K562 (cell line): Measurements from ENCODE around the gene BTBD16. TPM values are rescaled to one million over a fixed set of nuclear protein-coding genes. Genes with fewer than 3 reads are reported as not detected.

Source experiments
- CBFB ChIP-seq: sonication (generic); formaldehyde crosslinking; IDR thresholded peaks from 2 replicates; pipeline ENCODE4 v1.4.0; 2020; ENCODE audit warnings: mild to moderate bottlenecking, missing genetic modification reagents
- CHD4 ChIP-seq: fragments of 200-600 bp; sonication (generic); IDR thresholded peaks from 3 replicates; pipeline ENCODE4 v1.6.1; 2012; ENCODE audit warnings: low read depth, mild to moderate bottlenecking, mixed read lengths, low read length, inconsistent platforms; ENCODE audit not compliant: insufficient read depth, insufficient replicate concordance, poor library complexity, severe bottlenecking
- CREB5 ChIP-seq: fragments of 250-450 bp; sonication (Bioruptor Pico); IDR thresholded peaks from 2 replicates; pipeline ENCODE4 v1.5.0; 2020; ENCODE audit warnings: mild to moderate bottlenecking
- ELF1 ChIP-seq: fragments of 200-800 bp; sonication (Bioruptor generic); IDR thresholded peaks from 2 replicates; pipeline ENCODE4 v1.6.1; 2016; ENCODE audit warnings: missing genetic modification characterization, missing compliant biosample characterization
- HDGF ChIP-seq: fragments of 450-650 bp; IDR thresholded peaks from 2 replicates; pipeline ENCODE4 v1.6.1; 2016
- KLF16 ChIP-seq: IDR thresholded peaks from 2 replicates; pipeline ENCODE4 v1.6.1; 2016; ENCODE audit warnings: antibody characterized with exemption
- LEF1 ChIP-seq: fragments of 450-650 bp; IDR thresholded peaks from 2 replicates; pipeline ENCODE4 v1.6.1; 2016; ENCODE audit warnings: mild to moderate bottlenecking
- MLLT1 ChIP-seq, 2 experiments: fragments of 450-650 bp; IDR thresholded peaks; 2 replicates each; pipeline ENCODE4 v1.6.1; 2016
- MNT ChIP-seq, 2 experiments: fragments of 450-650 bp; conservative IDR thresholded peaks; 2 replicates each; pipeline ENCODE4 v1.6.1; 2017; ENCODE audit warnings: mild to moderate bottlenecking in 2 of 2, moderate library complexity in 2 of 2
- MTA3 ChIP-seq: fragments of 450-650 bp; formaldehyde crosslinking; IDR thresholded peaks from 2 replicates; pipeline ENCODE4 v1.6.1; 2017; ENCODE audit warnings: mild to moderate bottlenecking, borderline replicate concordance
- OTX1 ChIP-seq: fragments of 450-650 bp; formaldehyde crosslinking; IDR thresholded peaks from 2 replicates; pipeline ENCODE4 v1.4.0; 2022; ENCODE audit warnings: mild to moderate bottlenecking
- POLR2A ChIP-seq: fragments of 450-650 bp; conservative IDR thresholded peaks from 2 replicates; pipeline ENCODE4 v1.6.1; 2016
- RREB1 ChIP-seq: fragments of 250-450 bp; sonication (Bioruptor Pico); IDR thresholded peaks from 2 replicates; pipeline ENCODE4 v1.4.0; 2020
- USF1 ChIP-seq: sonication (generic); formaldehyde crosslinking; IDR thresholded peaks from 2 replicates; pipeline ENCODE4 v1.9.0; 2022; ENCODE audit warnings: mild to moderate bottlenecking, missing genetic modification reagents
- XRCC4 ChIP-seq: IDR thresholded peaks from one replicate; pipeline ENCODE4 v1.6.1; 2011; ENCODE audit not compliant: insufficient read depth, insufficient read length; ENCODE audit errors: extremely low read depth
- ZBTB8A ChIP-seq: fragments of 450-650 bp; IDR thresholded peaks from 2 replicates; pipeline ENCODE4 v1.6.1; 2018; ENCODE audit warnings: mild to moderate bottlenecking, moderate library complexity; ENCODE audit not compliant: partially characterized antibody
- ZNF134 ChIP-seq: fragments of 250-450 bp; sonication (Bioruptor Pico); conservative IDR thresholded peaks from 2 replicates; pipeline ENCODE4 v1.4.0; 2020
- ZNF165 ChIP-seq: fragments of 250-450 bp; sonication (Bioruptor Pico); IDR thresholded peaks from 2 replicates; pipeline ENCODE4 v1.4.0; 2020; ENCODE audit warnings: borderline replicate concordance
- ZNF766 ChIP-seq: fragments of 200-800 bp; sonication (Bioruptor generic); conservative IDR thresholded peaks from 2 replicates; pipeline ENCODE4 v1.6.1; 2016; ENCODE audit warnings: missing genetic modification characterization, missing compliant biosample characterization
- polyA plus RNA-seq, 8 experiments: library from polyadenylated mRNA; depleted of rRNA in 4 of 8; stranded (reverse) in 5 of 8; unstranded in 3 of 8; fragments of >200 nt; fragmentation: Nextera tagmentation in 2 of 8; fragmentation: Illumina TruSeq in 1 of 8; extraction: Ambion mirVana in 2 of 8; extraction: Trizol in 1 of 8; gene quantifications; 2 replicates each; pipeline versions ENCODE4 v1.2.1 to v1.2.3, GENCODE V29; 2011 to 2014; ENCODE audit warnings: inconsistent platforms in 1 of 8, missing spikeins in 1 of 8
- total RNA-seq, 7 experiments: library from RNA; depleted of rRNA in 6 of 7; stranded (reverse); fragments of >200 nt in 6 of 7; fragmentation: Illumina TruSeq in 2 of 7; extraction: Trizol in 2 of 7; gene quantifications; 2 replicates each; pipeline versions ENCODE4 v1.2.1 to v1.2.3, GENCODE V29; 2011 to 2021; ENCODE audit warnings: low replicate concordance in 1 of 7

BTBD16 gene
- total and polyA plus RNA-seq, 9 of the 15 experiments (the other 6 are each of a cell fraction or from before 2014, with no cell fraction given) = 0.11 TPM; not detected in 8

- peak; percentile 94 for TF ChIP-seq ELF1 (tag)
- no peak for TF ChIP-seq XRCC4
- TF ChIP-seq KLF16 = no peak
- TF ChIP-seq MNT (conservative IDR thresholded peaks at IDR 0.05) = no peak
- TF ChIP-seq MTA3 = no peak
- TF ChIP-seq USF1 (CRISPR knock-in tag) = no peak
- no peak for TF ChIP-seq CHD4
- TF ChIP-seq RREB1 = no peak
- no peak for TF ChIP-seq LEF1
- no peak for TF ChIP-seq CBFB (CRISPR knock-in tag)
- no peak for TF ChIP-seq ZNF165
- no peak for TF ChIP-seq OTX1
- no peak for TF ChIP-seq POLR2A
- TF ChIP-seq HDGF = no peak
- TF ChIP-seq CREB5 (CRISPR knock-in tag) = no peak
- peak; percentile 72 for TF ChIP-seq ZNF766 (CRISPR knock-in tag)
- no peak for TF ChIP-seq ZNF134
- TF ChIP-seq ZBTB8A = no peak
- TF ChIP-seq MLLT1 (IDR thresholded peaks at IDR 0.05) = no peak
Observed at GRCh38 chr10:122374237-122374858, 103.3 kb downstream of the BTBD16 start, which contains the start of gene PLEKHA1 (continued).
